Measurements from ENCODE around the gene DAB2IP.

- TF ChIP-seq ZNF501 (tag by site-specific recombination; IDR thresholded peaks at IDR 0.05) (no peak), KLF10 (tag by site-specific recombination; IDR thresholded peaks at IDR 0.05) (no peak), ZNF707 (tag by site-specific recombination; IDR thresholded peaks at IDR 0.05) (no peak), ZIC2 (tag by site-specific recombination; IDR thresholded peaks at IDR 0.05) (no peak), KLF16 (tag by site-specific recombination; IDR thresholded peaks at IDR 0.05) (no peak), REST (tag by site-specific recombination; IDR thresholded peaks at IDR 0.05) (no peak), INSM2 (tag by site-specific recombination; IDR thresholded peaks at IDR 0.05) (no peak), ZBTB48 (tag by site-specific recombination; IDR thresholded peaks at IDR 0.05) (no peak), ZNF600 (tag by site-specific recombination; IDR thresholded peaks at IDR 0.05) (no peak), ZSCAN16 (tag by site-specific recombination; IDR thresholded peaks at IDR 0.05) (no peak)
- TF ChIP-seq, protein P1, sequence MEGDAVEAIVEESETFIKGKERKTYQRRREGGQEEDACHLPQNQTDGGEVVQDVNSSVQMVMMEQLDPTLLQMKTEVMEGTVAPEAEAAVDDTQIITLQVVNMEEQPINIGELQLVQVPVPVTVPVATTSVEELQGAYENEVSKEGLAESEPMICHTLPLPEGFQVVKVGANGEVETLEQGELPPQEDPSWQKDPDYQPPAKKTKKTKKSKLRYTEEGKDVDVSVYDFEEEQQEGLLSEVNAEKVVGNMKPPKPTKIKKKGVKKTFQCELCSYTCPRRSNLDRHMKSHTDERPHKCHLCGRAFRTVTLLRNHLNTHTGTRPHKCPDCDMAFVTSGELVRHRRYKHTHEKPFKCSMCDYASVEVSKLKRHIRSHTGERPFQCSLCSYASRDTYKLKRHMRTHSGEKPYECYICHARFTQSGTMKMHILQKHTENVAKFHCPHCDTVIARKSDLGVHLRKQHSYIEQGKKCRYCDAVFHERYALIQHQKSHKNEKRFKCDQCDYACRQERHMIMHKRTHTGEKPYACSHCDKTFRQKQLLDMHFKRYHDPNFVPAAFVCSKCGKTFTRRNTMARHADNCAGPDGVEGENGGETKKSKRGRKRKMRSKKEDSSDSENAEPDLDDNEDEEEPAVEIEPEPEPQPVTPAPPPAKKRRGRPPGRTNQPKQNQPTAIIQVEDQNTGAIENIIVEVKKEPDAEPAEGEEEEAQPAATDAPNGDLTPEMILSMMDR (tag by site-specific recombination; IDR thresholded peaks at IDR 0.05): no peak
These were observed 25.8 kb upstream of the DAB2IP start for GRCh38 chr9:121625590-121625989.
